K562 (cell line): Measurements from ENCODE around the gene C14orf180.

Experiments
- CBFB ChIP-seq: sonication (generic); formaldehyde crosslinking; IDR thresholded peaks from 2 replicates; pipeline ENCODE4 v1.4.0; 2020; ENCODE audit warnings: mild to moderate bottlenecking, missing genetic modification reagents
- FOSL1 ChIP-seq: fragments of 200-800 bp; sonication (Bioruptor generic); conservative IDR thresholded peaks from 2 replicates; pipeline ENCODE4 v1.6.1; 2016; ENCODE audit warnings: missing genetic modification characterization, missing compliant biosample characterization
- POLR2AphosphoS5 ChIP-seq: IDR thresholded peaks from 2 replicates; pipeline ENCODE4 v1.6.1; 2011; ENCODE audit warnings: mild to moderate bottlenecking, low read depth, low read length, moderate library complexity; ENCODE audit not compliant: control insufficient read depth, insufficient read depth
- ZNF24 ChIP-seq: fragments of 450-650 bp; IDR thresholded peaks from 2 replicates; pipeline ENCODE4 v1.6.1; 2016

GRCh38 chr14:104603711-104604401 is 24.3 kb downstream of the C14orf180 start:
- TF ChIP-seq ZNF24, result no peak
- TF ChIP-seq CBFB (CRISPR knock-in tag), result no peak
- TF ChIP-seq POLR2AphosphoS5, result no peak
- no peak for TF ChIP-seq FOSL1 (tag)
